Mucosa of rectum (tissue), 2 donors: ENCODE measurements around the gene ADCY1.

Experiments used
- H3K27ac ChIP-seq, 2 donors: one replicate each; pipeline ENCODE4 v1.7.0; 2013; ENCODE audit warnings: inconsistent platforms in 2 of 2, low read depth in 2 of 2, low read length in 2 of 2
- H3K27me3 ChIP-seq, 2 donors: one replicate each; pipeline ENCODE4 v1.7.0; 2013; ENCODE audit warnings: low read length in 2 of 2; ENCODE audit not compliant: control insufficient read depth in 2 of 2, insufficient read depth in 2 of 2
- H3K36me3 ChIP-seq, 2 donors: one replicate each; pipeline ENCODE4 v1.7.0; 2013; ENCODE audit warnings: low read length in 2 of 2; ENCODE audit not compliant: control insufficient read depth in 2 of 2, insufficient read depth in 2 of 2
- H3K4me1 ChIP-seq, 2 donors: one replicate each; pipeline ENCODE4 v1.7.0; 2013; ENCODE audit warnings: low read length in 2 of 2, mild to moderate bottlenecking in 1 of 2; ENCODE audit not compliant: control insufficient read depth in 2 of 2, insufficient read depth in 2 of 2
- H3K4me3 ChIP-seq, 2 donors: one replicate each; pipeline ENCODE4 v1.7.0; 2013; ENCODE audit warnings: low read length in 2 of 2
- H3K9ac ChIP-seq, 2 donors: one replicate each; pipeline ENCODE4 v1.7.0; 2013; ENCODE audit warnings: low read length in 2 of 2, low read depth in 1 of 2, mild to moderate bottlenecking in 1 of 2
- H3K9me3 ChIP-seq, 2 donors: one replicate each; pipeline ENCODE4 v1.7.0; 2013; ENCODE audit warnings: low read length in 2 of 2; ENCODE audit not compliant: control insufficient read depth in 2 of 2
- donor health status: healthy.
- donor health status: Normal muscosa, but diverticular disease.

Gene ADCY1

GRCh38 chr7:45660201-45660900 lies 86.2 kb downstream of the ADCY1 start:
- H3K4me1 ChIP-seq: no peaks in the 10 kb centered on the region
- no peak overlapping the region for H3K27ac ChIP-seq
- no peaks in the 10 kb centered on the region for H3K9me3 ChIP-seq
- no peaks in the 10 kb centered on the region for H3K36me3 ChIP-seq
- no peak overlapping the region for H3K9ac ChIP-seq
- H3K4me3 ChIP-seq: no peak overlapping the region
- H3K27me3 ChIP-seq: no peaks in the 10 kb centered on the region

- Histone ChIP-seq H3K9ac (no peak overlapping the region), H3K36me3 (no peaks in the 10 kb centered on the region), H3K9me3 (no peaks in the 10 kb centered on the region), H3K4me3 (no peak overlapping the region), H3K4me1 (no peaks in the 10 kb centered on the region), H3K27ac (no peak overlapping the region), H3K27me3 (no peaks in the 10 kb centered on the region)
Observed at GRCh38 chr7:45660901-45661211, 86.7 kb downstream of the ADCY1 start.

- no peaks in the 10 kb centered on the region for H3K9me3 ChIP-seq
- H3K36me3 ChIP-seq: no peaks in the 10 kb centered on the region
- no peak overlapping the region for H3K9ac ChIP-seq
- no peaks in the 10 kb centered on the region for H3K27me3 ChIP-seq
- H3K4me1 ChIP-seq: no peaks in the 10 kb centered on the region
- H3K4me3 ChIP-seq: no peak overlapping the region
- H3K27ac ChIP-seq: no peak overlapping the region
Observed at GRCh38 chr7:45661302-45661995, 87.3 kb downstream of the ADCY1 start.

- H3K27ac ChIP-seq: no peak overlapping the region
- no peak overlapping the region for H3K9ac ChIP-seq
- H3K4me1 ChIP-seq: no peaks in the 10 kb centered on the region
- H3K36me3 ChIP-seq: no peaks in the 10 kb centered on the region
- no peaks in the 10 kb centered on the region for H3K9me3 ChIP-seq
- H3K27me3 ChIP-seq: no peaks in the 10 kb centered on the region
- no peak overlapping the region for H3K4me3 ChIP-seq
Observed at GRCh38 chr7:45662018-45662417, 87.8 kb downstream of the ADCY1 start.

GRCh38 chr7:45662540-45663166 lies 88.5 kb downstream of the ADCY1 start:
- H3K4me1 ChIP-seq: no peaks in the 10 kb centered on the region
- H3K9me3 ChIP-seq: no peaks in the 10 kb centered on the region
- H3K4me3 ChIP-seq: no peak overlapping the region
- H3K27me3 ChIP-seq: no peaks in the 10 kb centered on the region
- no peaks in the 10 kb centered on the region for H3K36me3 ChIP-seq
- no peak overlapping the region for H3K9ac ChIP-seq
- H3K27ac ChIP-seq: no peak overlapping the region

- Histone ChIP-seq H3K9me3 (no peaks in the 10 kb centered on the region), H3K4me3 (no peak overlapping the region), H3K36me3 (no peaks in the 10 kb centered on the region), H3K4me1 (no peaks in the 10 kb centered on the region), H3K27me3 (no peaks in the 10 kb centered on the region), H3K27ac (no peak overlapping the region), H3K9ac (no peak overlapping the region)
Observed at GRCh38 chr7:45663167-45663921, 89.2 kb downstream of the ADCY1 start.

GRCh38 chr7:45663965-45664633 lies 89.9 kb downstream of the ADCY1 start:
- H3K36me3 ChIP-seq: no peaks in the 10 kb centered on the region
- H3K9me3 ChIP-seq: no peaks in the 10 kb centered on the region
- H3K4me3 ChIP-seq: no peak overlapping the region
- H3K27ac ChIP-seq: no peak overlapping the region
- no peaks in the 10 kb centered on the region for H3K27me3 ChIP-seq
- no peaks in the 10 kb centered on the region for H3K4me1 ChIP-seq
- H3K9ac ChIP-seq: no peak overlapping the region

GRCh38 chr7:45665172-45665571 lies 91.0 kb downstream of the ADCY1 start:
- H3K9ac ChIP-seq: no peak overlapping the region
- no peak overlapping the region for H3K27ac ChIP-seq
- no peaks in the 10 kb centered on the region for H3K9me3 ChIP-seq
- H3K36me3 ChIP-seq: no peaks in the 10 kb centered on the region
- no peaks in the 10 kb centered on the region for H3K4me1 ChIP-seq
- no peaks in the 10 kb centered on the region for H3K27me3 ChIP-seq
- no peak overlapping the region for H3K4me3 ChIP-seq

GRCh38 chr7:45670227-45670626 lies 96.1 kb downstream of the ADCY1 start:
- Histone ChIP-seq H3K36me3 (no peaks in the 10 kb centered on the region), H3K9me3 (no peaks in the 10 kb centered on the region), H3K4me3 (no peak overlapping the region), H3K27ac (no peak overlapping the region), H3K27me3 (no peaks in the 10 kb centered on the region), H3K4me1 (no peaks in the 10 kb centered on the region), H3K9ac (no peak overlapping the region)
